Right atrium auricular region (tissue), 2 donors: ENCODE measurements around the gene MGAT5. TPM values are rescaled to one million over a fixed set of nuclear protein-coding genes. Genes with fewer than 3 reads are reported as not detected.
A peak's percentile ranks its signal among the peaks of the same experiment; 100 is the strongest.

Experiments used
- DNase-seq: peaks from one replicate; pipeline ENCODE4 v3.0.0-alpha.2; 2019; ENCODE audit warnings: low spot score
- H3K27ac ChIP-seq, 2 donors: fragments of 200-600 bp; sonication (generic); 1 replicate in 1 of 2; 2 replicates in 1 of 2; pipeline ENCODE4 v1.5.1; 2016 to 2019
- H3K27me3 ChIP-seq, 2 donors: fragments of 200-600 bp; sonication (generic); one replicate each; pipeline versions ENCODE4 v1.5.1 to v1.6.0; 2017 to 2019
- H3K36me3 ChIP-seq: fragments of 200-600 bp; sonication (generic); one replicate; pipeline ENCODE4 v1.5.1; 2016
- H3K4me1 ChIP-seq, 2 donors: fragments of 200-600 bp; sonication (generic); one replicate each; pipeline versions ENCODE4 v1.5.1 to v1.6.0; 2017 to 2019
- H3K4me3 ChIP-seq, 2 donors: fragments of 200-600 bp; sonication (generic); 1 replicate in 1 of 2; 2 replicates in 1 of 2; pipeline ENCODE4 v1.5.1; 2017 to 2019; ENCODE audit warnings: mild to moderate bottlenecking in 1 of 2, moderate library complexity in 1 of 2
- H3K9me3 ChIP-seq, 2 donors: fragments of 200-600 bp; sonication (generic); one replicate each; pipeline ENCODE4 v1.5.1; 2019
- total RNA-seq, 2 donors: library from RNA; depleted of rRNA; stranded (reverse); fragments of >200 nt; gene quantifications; one replicate each; pipeline ENCODE4 v1.1.0, GENCODE V29; 2016
- TF ChIP-seq, protein P1 (sequence below), 2 donors: fragments of 200-600 bp; sonication (generic); IDR thresholded peaks; one replicate each; pipeline ENCODE4 v1.5.1; 2019; ENCODE audit warnings: antibody characterized with exemption in 2 of 2

MGAT5 gene
- 10 to 100 TPM; 56.9 to 91.0 TPM for total RNA-seq

GRCh38 chr2:134253804-134254203 is at the start of gene MGAT5:
MGAT5 (plus strand) TSS chr2:134254072; CDS start chr2:134254404, 332 bp downstream.
- no peaks in the 10 kb centered on the region for H3K9me3 ChIP-seq
- no peaks in the 10 kb centered on the region for H3K36me3 ChIP-seq
- H3K27ac ChIP-seq: no peak within 1 kb of the TSS
- H3K4me3 ChIP-seq: no peak within 1 kb of the TSS
- TF ChIP-seq, protein P1, sequence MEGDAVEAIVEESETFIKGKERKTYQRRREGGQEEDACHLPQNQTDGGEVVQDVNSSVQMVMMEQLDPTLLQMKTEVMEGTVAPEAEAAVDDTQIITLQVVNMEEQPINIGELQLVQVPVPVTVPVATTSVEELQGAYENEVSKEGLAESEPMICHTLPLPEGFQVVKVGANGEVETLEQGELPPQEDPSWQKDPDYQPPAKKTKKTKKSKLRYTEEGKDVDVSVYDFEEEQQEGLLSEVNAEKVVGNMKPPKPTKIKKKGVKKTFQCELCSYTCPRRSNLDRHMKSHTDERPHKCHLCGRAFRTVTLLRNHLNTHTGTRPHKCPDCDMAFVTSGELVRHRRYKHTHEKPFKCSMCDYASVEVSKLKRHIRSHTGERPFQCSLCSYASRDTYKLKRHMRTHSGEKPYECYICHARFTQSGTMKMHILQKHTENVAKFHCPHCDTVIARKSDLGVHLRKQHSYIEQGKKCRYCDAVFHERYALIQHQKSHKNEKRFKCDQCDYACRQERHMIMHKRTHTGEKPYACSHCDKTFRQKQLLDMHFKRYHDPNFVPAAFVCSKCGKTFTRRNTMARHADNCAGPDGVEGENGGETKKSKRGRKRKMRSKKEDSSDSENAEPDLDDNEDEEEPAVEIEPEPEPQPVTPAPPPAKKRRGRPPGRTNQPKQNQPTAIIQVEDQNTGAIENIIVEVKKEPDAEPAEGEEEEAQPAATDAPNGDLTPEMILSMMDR (IDR thresholded peaks at IDR 0.05): no peak
- no peaks in the 10 kb centered on the region for H3K27me3 ChIP-seq
- peaks cover 0 to 75% of the 10 kb centered on the region in 2 donors for H3K4me1 ChIP-seq
- no peak for DNase-seq

DNA sequence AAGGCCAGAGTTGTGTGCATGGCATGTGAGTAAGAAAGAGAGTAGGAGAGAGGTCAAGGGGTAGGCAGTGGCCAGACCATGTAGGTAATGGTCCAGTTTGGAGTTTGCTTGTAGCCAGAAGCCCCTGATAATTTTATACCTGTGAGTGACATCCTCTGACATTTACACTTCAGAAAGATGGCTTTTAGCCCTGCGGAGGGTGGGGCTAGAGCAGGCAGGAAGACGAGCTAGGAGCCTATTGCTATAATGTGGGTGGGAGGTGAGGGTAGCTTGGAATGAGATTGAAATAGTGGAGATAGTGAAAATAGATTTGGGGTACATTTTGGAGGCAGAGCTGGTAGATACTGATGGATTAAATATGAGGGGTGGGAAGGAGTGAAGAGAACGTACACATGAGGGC is 48.8 kb upstream of the MGAT5 start:
- no peak for DNase-seq
- TF ChIP-seq, protein P1 (IDR thresholded peaks at IDR 0.05): no peak
- peaks cover 0 to 67% of the 10 kb centered on the region in 2 donors for H3K4me1 ChIP-seq
- peak overlapping the region; percentile 5 to 49 for H3K27ac ChIP-seq
- H3K9me3 ChIP-seq: no peaks in the 10 kb centered on the region
- H3K27me3 ChIP-seq: no peaks in the 10 kb centered on the region
- no peak overlapping the region for H3K4me3 ChIP-seq
- no peaks in the 10 kb centered on the region for H3K36me3 ChIP-seq

DNA sequence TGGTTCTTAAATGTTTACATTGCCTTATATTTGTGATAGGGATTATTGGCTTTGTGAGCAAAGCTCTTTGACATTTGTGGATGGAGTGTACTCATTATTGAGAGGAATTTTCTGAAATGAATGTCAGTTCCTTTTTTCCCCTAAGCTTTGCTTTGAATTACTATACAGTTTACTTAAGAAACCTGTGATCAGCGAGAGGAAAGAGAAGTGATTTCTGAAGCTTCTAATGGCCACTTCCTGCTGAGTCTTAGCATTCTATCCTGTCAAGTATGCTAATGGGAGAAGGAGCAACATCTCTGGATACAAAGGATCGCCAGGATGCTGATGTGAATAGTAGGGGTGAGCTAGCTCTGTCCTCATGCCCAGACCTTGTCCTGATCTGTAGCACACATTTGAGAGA is 47.8 kb upstream of the MGAT5 start:
- peak overlapping the region; percentile 42 to 49 for H3K27ac ChIP-seq
- no peaks in the 10 kb centered on the region for H3K27me3 ChIP-seq
- peaks cover 0 to 57% of the 10 kb centered on the region in 2 donors for H3K4me1 ChIP-seq
- TF ChIP-seq, protein P1 (IDR thresholded peaks at IDR 0.05): no peak
- no peaks in the 10 kb centered on the region for H3K36me3 ChIP-seq
- H3K9me3 ChIP-seq: no peaks in the 10 kb centered on the region
- H3K4me3 ChIP-seq: no peak overlapping the region
- no peak for DNase-seq

DNA sequence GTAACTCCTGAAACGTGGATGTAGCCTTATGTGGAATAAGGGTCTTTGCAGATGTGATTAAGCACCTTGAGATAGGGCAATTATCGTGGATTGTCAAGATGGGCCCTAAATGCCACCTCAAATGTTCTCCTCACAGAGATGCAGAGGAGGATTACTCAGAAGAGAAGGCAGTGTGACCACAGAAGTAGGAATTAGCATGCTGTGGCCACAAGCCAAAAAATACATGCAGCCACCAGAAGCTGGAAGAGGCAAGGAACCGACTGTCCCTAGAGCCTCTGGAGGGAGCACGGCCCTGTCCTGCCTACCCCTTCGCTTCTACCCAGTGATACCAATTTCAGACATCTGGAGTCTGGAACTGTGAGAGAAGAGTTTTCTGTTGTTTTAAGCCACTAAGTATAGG is 47.3 kb upstream of the MGAT5 start:
- TF ChIP-seq, protein P1 (IDR thresholded peaks at IDR 0.05): no peak
- H3K4me1 ChIP-seq: peaks cover 0 to 52% of the 10 kb centered on the region in 2 donors
- peak overlapping the region; percentile 42 to 49 for H3K27ac ChIP-seq
- H3K4me3 ChIP-seq: no peak overlapping the region
- no peak for DNase-seq
- no peaks in the 10 kb centered on the region for H3K27me3 ChIP-seq
- no peaks in the 10 kb centered on the region for H3K9me3 ChIP-seq
- H3K36me3 ChIP-seq: no peaks in the 10 kb centered on the region

DNA sequence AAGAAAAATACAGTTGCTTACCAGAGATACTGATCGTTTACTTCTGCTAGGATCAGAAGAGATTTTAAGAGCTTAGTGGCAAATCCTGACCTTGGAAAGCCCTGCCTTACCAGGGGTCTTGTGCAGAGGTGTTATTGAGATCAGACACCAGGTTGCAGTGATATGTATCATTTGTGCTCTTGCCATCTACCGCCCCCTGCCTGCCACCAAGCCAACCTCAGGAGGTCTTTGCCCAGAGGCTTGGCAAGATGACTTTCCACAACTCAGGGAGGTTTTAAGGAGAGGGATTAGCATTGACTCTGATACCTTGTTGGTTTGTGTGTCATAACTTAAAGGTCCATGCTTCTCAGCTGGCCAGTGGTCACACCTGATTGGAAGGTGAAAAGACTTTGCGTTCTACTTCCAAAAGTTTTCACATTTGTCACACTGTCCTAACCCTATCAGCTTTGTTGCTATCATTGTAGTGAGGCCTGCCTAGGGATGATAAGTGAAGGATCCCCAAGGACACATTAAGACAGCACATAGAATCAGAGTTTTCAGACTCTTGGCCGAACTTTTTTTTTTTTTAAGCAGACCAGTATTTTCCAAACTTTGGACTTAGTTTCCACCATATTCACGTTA is 46.2 kb upstream of the MGAT5 start:
- Histone ChIP-seq H3K27me3 (no peaks in the 10 kb centered on the region), H3K4me1 (peaks cover 0 to 48% of the 10 kb centered on the region in 2 donors), H3K27ac (peak overlapping the region; percentile 42 to 49), H3K36me3 (no peaks in the 10 kb centered on the region), H3K4me3 (no peak overlapping the region), H3K9me3 (no peaks in the 10 kb centered on the region)
- TF ChIP-seq, protein P1 (IDR thresholded peaks at IDR 0.05): peak; percentile 51 to 74
- DNase-seq: no peak

DNA sequence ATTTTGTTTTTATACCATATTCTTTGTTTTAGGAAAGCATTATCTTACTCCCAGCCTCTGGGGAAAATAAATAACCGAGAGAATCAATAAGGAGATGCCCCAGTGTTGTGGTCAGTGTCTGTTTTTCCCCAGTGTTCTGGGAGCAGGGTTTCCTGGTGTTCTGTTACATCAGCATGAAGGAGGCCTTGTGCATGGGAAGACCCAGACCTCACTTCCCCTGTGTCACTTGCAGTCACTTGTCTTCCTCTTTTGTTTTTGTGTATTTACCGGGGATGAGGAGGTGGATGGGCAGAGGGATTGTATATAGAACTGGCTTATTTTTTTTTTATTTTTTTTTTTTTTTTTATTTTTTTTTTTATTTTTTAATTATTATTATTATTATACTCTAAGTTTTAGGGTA is 45.0 kb upstream of the MGAT5 start:
- no peaks in the 10 kb centered on the region for H3K9me3 ChIP-seq
- TF ChIP-seq, protein P1 (IDR thresholded peaks at IDR 0.05): no peak
- DNase-seq: no peak
- peak overlapping the region; percentile 14 to 42 for H3K27ac ChIP-seq
- no peaks in the 10 kb centered on the region for H3K27me3 ChIP-seq
- no peaks in the 10 kb centered on the region for H3K36me3 ChIP-seq
- H3K4me3 ChIP-seq: no peak overlapping the region
- H3K4me1 ChIP-seq: peaks cover 0 to 56% of the 10 kb centered on the region in 2 donors
